Dedifferentiated amniotic fluid mesenchymal stem cell (primary cell): ENCODE data around the gene RAB11FIP4.

ENCODE experiments used
- DNase-seq: peaks from one replicate; pipeline ENCODE4 v3.0.0-alpha.2; 2016; ENCODE audit errors: extremely low spot score

The RAB11FIP4 gene

DNA sequence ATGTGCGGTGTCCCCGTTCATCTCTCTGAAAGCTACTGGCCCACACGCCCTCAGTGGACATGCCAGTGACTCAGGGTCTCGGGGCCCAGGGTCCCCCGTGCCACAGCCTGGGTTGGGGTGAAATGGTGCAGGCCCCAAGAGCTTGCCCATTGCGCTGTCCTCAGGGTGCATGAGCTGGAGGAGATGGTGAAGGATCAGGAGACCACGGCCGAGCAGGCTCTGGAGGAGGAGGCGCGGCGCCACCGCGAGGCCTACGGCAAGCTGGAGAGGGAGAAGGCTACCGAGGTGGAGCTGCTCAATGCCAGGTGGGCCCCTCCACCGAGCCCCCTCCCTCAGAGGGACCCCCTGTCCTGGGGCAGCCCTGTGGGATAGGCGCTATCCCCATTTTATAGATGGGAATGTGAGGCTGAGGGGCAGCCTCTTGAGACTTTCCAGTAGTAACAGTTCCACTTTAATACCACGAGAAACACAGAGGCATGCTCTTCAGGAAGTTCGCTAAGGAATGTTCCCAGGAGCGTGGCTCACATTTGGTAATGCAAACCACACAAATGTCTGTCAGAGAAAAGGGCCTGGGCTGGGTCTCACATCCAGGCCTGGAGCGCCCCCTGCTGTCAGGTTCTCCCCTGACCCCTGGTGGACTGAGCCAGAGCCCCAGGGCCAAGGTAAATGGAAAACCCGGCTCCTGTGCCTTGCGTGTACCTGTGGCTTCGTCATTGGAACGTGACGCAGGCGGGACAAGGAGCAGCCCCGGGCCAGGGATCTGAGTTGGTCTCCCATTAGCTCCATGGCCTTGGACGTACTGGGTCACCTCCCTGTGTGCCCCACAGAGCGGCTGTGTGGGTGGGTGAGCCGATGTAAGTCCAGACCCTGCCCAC is 133.7 kb downstream of the RAB11FIP4 start:
- DNase-seq: peak; percentile 90

DNA sequence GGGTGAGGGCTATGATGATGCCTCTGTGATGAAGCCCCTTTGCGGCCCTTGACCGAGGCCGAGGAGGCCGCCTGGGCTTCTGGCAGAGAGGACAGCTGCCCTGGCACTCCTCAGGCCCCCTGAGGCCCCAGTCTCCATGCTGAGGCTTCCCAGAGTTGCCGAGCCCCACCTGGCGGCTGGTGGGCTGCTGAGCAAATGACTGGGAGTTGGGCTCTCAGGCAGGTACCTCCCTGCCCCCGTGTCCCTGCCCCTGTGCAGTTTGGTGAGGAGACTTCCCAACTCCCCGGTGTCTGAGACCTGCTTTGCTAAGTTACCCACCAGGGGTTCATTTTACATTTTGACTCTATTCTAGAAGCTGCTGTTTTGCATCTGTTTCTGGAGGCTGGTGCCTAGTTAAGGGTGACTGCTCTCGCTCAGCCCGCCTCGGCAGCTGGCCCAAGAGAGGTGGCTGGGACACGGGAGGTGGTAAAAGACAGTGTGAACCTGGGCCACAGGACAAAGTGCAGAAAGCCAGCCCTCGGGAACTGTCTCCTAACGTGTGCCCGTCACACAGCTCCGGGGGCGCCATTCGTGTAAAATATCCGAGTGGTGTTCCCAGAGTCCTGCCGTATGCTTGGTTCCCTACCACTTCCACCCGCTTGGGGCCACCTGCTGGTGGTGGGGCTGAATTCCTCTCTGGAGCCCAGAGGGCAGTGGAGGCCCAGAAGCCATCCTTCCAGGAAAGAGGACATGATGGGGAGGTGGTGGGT is 134.5 kb downstream of the RAB11FIP4 start:
- no peak for DNase-seq

GRCh38 chr17:31527606-31528005 is 136.1 kb downstream of the RAB11FIP4 start:
- DNase-seq: peak; percentile 59

- DNase-seq: no peak
Observed at GRCh38 chr17:31528291-31528874, 136.9 kb downstream of the RAB11FIP4 start.

- DNase-seq: no peak
Observed at GRCh38 chr17:31529841-31530251, 138.4 kb downstream of the RAB11FIP4 start.

- no peak for DNase-seq
Observed at GRCh38 chr17:31530391-31530985, 139.0 kb downstream of the RAB11FIP4 start.

DNA sequence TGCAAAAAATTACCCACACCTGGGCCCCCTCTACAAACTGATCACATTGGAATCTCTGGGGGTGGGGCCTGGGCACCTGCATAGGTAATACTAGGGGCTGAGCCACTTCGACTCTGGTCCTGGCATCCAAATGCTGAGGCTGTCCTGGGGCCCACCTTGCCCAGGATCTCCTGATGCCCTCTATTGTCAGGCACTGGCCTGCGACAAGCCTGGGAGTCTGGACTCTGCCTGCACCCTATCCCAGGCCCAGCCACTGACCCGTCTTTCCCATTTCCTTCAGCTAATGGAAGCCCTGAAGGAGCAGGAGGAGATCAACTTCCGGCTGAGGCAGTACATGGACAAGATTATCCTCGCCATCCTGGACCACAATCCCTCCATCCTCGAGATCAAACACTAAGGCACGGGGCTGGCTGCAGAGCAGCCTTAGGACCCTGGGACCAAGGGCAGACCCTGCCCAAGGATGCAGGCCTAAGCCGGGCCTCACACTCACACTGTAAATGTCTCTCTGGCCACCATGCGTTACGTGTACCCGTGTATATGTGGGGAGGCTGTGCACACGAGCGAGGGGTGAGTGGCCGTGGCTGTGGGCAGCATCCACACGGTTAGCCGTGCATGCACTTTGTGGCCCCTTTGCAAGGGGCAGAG is 140.0 kb downstream of the RAB11FIP4 start:
- DNase-seq: no peak

GRCh38 chr17:31532081-31532480 is 140.6 kb downstream of the RAB11FIP4 start:
- DNase-seq: no peak

GRCh38 chr17:31532526-31532925 is 141.1 kb downstream of the RAB11FIP4 start:
- DNase-seq: no peak

DNA sequence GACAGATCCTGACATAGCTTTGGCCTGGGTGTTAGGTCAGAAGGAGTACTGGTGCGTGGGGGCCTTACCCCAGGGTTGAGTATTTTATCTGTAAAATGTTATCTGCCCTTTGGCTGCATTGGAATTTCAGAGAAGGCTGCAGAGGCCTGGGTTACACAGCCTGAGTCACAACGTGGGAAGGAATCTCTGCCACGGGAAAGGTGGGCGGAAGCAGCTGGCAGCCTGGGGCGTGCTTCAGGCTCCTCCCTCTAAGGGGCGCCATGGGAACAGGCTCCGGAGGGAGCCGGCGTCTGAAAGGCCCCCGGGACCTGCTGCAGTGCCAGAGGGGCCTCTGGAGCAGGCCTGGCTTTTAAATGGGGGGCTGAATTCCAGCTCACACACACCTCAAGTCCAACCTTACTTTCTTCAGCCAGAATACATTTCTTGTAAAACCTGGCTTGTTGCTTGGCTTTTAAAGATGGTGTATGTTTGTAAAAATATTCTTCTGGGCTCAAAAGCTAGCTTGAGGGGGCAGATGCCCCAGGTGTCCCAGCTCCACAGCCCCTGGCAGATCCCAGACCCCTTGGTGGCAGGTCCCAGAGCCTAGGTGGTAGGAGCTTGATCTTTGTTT is 142.2 kb downstream of the RAB11FIP4 start:
- DNase-seq: peak; percentile 62

- DNase-seq: no peak
Observed at GRCh38 chr17:31534223-31534888, 142.9 kb downstream of the RAB11FIP4 start.

DNA sequence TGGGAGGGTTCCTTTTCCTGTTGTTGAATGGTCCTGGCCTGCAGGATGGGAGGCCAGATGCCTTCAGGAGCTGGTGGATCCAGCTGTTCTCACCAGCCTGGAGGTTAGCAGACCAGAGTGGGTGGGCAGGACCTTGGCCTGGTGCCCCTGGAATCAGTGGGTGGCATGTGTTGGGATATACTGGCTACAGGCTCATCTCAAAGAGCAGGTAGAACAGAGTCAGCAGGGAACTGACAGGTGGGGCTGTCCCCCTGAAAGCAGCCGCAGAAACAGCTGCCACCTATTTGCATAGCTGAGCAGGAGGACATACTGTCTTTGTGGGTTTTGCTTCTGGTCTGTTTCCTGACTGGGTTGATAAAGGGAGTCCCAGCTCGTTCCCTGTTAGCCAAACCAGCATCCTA is 144.1 kb downstream of the RAB11FIP4 start:
- DNase-seq: no peak

DNA sequence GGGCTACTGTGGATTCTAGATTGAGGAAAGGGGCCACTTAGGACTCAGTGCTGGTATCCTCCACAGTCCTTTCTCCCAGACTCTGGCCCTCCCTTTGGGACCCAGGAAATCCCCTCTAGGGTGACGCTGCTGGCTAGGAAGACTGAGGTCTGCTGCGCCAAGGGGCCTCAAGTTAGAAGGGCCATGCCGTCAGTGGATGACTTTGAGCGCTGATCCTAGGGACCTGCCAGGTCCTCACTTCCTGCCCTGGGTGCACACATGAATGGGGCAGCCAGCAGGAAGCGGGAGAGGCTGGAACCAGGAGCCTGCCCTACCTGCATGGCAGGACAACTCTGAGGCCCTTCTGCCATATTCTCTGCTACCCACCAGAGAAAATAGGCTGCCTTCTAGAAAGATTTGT is 145.0 kb downstream of the RAB11FIP4 start:
- no peak for DNase-seq

GRCh38 chr17:31537565-31538011 is 146.1 kb downstream of the RAB11FIP4 start:
- DNase-seq: no peak

DNA sequence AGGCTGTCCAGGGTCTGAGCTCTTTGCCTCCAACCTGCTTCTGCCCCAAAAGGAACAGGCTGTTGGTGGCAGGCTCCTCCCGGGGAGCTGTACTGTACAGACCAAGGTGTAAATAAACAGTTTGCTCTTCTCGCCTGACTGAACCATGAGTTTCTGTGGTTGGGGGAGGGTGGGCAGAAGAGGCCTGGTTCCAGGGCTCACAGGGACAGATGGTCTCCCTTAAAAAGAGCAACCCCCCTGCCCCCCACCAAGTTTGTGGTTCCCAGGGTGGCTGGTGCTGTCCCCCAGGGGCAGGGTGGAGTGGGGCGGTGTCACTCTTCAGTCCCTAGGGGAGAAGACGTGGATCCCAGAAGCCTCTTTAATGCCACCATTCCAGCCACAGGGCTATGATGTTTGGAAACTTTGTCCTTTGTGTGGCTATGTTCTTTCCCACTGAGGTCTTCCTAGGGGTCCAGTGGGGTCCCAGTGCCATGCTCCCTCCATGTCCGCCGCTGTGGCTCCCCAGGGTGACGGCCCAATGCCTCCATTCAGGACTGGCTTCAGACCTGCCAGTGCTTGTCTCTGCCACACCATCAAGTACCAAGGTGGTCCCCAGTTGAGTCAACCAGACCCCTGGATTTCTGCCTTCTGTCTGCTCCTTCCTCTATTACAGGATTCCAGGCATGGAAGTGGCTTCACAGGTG is 146.7 kb downstream of the RAB11FIP4 start:
- DNase-seq: no peak

GRCh38 chr17:31540602-31541307 is 149.3 kb downstream of the RAB11FIP4 start:
- DNase-seq: no peak

GRCh38 chr17:31541559-31541958 is 150.1 kb downstream of the RAB11FIP4 start:
- DNase-seq: no peak

- no peak for DNase-seq
Observed at GRCh38 chr17:31544186-31544585, 152.7 kb downstream of the RAB11FIP4 start.

DNA sequence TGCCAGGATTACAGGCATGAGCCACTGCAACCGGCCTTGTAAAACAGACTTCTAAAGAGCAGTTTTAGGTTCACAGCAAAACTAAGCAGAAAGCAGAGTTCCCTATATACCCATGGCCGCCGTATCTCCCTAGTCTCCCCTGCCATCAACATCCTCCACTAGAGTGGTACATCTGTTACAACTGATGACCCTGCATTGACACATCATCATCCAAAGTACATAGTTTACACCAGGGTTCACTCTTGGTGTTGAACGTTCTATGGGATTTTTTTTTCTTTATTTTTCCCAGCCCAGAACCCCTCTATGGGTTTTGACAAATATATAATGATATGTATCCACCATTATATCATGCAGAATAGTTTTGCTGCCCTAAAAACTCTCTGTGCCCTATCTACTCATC is 155.2 kb downstream of the RAB11FIP4 start:
- DNase-seq: no peak
